ENCODE results near the gene SH3PXD2B. TPM values are rescaled to one million over a fixed set of nuclear protein-coding genes. Genes with fewer than 3 reads are reported as not detected.
"Not testable (repeated sequence)": the region's sequence is repeated elsewhere in the genome, so short reads cannot be mapped to it uniquely, and the experiment has no call there.

Gene SH3PXD2B
- total RNA-seq, 1 experiment from 2014 or later, result 14.9 TPM

DNA sequence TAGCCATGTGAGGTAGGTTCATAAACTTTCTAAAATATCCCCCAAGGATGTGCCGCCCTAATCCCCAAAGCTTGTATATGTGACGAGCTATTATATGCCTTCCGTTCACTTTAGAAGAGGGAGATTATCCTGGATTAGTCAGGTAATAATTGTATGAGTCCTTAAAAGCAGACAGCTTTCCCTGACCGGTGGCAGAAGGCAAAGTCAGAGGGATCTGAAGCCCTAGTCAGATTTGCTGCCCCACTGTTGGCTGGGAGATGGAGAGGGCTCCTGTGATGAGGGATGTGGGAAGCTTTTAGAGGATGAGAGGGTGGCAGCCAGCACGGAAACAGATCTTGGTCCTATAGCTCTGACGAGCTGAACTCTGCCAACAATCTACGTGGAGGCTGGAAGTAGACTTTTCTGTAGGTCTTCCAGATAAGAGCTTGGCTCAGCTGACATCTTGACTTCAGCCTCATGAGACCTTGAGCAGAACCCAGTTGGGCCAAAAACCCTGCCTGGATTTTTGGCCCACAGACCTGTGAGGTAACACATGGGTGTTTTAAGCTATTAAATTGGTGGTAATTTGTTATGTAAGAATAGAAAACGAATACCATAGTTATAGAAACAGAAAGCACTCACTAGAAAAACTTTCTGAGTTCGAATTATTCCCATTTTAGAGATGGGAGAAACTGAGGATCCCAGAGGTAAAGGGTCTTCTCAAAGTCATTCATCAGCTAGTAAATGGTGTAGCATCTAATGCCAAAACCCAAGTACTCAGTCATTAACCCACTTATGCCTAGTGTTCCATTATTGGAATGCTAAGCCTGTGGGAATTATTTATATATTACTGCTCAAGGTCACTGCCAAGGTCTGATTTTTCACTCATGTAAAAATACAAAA is 48.9 kb downstream of the SH3PXD2B start:
- DNase-seq (ENCODE audit: extremely low read depth, low read depth), result no peak

DNA sequence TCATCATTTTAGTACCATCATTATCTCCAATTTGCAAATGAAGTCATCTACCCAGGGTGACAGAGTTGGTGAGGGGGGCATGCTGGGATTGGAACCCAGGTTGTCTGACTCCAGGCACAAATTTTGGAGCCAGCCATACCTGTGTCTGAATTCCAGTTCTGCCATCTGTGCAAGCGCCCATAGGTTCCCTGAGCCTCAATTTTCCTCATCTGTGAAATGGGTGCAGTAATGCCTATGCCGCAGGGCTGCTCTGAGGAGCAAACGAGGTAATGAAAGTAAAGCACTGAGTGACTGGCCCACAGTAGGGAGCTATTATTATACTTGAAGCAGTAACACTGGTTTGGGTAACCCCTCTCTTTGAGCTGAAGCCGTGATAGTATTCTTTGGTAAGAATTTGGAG is 49.6 kb downstream of the SH3PXD2B start:
- no peak for DNase-seq (ENCODE audit: extremely low read depth, low read depth)

DNA sequence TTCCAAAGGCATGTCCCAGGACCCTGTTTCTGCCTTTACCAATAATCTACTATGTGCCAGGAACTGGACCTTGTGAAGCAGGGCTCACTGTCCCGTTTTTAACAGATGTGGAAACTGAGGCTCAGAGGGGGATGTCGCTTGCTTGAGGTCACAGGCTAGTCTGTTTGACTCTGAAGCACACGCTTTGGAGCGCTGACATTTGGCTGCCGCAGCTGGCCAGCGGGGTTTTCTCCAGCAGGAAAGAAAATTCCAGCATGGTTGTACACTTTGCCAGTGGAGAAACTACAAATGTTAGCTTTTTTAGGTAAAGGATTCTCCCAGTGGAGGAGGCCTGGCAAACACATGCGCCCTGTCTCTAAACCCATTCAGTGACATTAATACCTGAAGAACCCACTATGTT is 50.5 kb downstream of the SH3PXD2B start:
- DNase-seq (ENCODE audit: extremely low read depth, low read depth), result no peak

DNA sequence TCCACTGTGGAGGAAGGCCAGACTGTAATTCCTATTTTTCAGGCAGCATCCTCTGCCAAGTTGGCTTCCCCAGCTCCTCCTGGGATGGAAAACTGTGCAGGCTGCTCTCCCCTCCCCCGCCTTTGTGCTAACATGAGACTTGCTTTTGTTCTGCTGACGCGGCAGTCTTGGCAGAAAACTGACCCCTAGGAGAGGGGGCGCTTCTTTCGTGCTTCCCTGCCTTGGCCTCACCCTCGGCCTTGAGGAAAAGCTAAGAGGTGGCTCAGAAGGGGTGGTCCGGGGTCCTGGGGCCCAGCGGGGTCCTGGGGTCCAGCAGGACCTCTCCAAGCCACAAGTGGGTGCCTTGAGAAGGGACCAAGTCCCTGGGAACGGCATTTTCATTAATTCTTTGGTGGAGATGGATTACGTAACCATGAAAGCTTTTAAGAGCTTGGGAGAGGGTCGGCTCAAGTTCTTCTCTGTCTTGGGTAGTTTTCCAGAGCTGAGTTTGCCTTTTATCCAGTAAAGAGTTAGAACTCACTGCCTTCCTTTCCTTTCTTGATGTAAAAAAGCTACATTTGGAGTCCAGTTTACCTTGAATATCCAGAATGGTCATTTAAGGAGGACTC is 51.0 kb downstream of the SH3PXD2B start:
- no peak for DNase-seq (ENCODE audit: extremely low read depth, low read depth)

DNA sequence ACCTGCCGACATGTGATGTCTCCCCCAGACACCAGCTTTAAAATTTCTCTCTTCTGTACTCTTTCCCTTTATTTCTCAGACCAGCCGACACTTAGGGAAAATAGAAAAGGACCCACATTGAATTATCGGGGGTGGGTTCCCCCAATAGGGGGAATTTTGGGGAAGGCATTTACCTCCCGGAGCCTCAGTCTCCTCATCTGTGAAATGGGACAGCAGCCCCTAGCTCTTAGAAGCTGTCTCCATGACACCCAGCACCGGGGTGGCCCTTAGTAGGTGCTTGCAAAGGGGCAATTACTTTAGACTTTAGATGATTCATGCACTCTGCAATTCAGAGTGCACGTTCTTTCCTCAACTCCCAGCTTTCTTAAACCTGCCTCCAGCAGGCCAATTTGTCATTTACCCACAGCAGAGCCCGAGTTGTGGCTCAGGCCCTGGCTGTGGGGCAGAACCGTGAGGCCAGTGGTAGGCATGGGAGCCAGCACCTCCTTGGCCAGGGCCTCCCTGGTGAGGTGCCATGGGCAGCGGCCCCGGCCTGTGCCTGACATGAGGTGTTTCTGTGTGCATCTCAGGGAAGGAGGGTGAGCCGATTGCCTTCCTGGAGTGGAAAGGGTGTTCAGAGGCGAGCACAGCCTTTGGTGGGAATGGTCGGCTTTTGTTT is 51.7 kb downstream of the SH3PXD2B start:
- no peak for DNase-seq (ENCODE audit: extremely low read depth, low read depth)

DNA sequence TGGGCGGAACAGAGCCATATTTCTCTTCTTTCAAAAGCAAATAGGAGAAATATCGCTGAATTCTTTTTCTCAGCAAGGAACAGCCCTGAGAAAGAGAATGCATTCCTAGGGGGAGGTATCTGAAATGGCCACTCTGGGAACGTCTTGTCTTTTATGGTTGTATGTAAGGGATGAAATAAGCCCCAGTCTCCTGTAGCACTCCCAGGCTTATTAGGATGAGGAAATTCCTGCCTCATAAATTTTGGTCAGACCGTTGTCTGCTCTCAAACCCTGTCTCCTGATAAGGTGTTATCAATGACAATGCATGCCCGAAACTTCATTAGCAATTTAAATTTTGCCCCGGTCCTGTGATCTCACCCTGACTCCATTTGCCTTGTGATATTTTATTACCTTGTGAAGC is 52.3 kb downstream of the SH3PXD2B start:
- DNase-seq (ENCODE audit: extremely low read depth, low read depth), result not testable (repeated sequence)

DNA sequence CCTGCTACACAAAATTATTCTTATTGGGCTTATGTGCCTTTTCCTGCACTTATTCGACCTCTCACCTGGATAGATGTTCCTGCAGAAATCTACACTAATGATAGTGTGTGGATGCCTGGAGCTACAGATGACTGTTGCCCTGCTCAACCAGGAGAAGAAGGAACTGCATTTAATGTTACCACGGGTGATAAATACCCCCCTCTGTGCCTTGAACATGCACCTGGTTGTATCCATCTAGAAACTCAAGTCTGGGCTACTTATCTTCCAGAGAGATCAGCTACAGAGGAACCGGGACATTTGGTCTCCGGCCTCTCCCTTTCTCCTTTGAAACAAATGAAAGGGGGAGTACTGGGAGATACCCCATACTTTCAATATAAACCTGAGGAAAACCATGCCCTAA is 54.5 kb downstream of the SH3PXD2B start:
- no peak for DNase-seq (ENCODE audit: extremely low read depth, low read depth)

DNA sequence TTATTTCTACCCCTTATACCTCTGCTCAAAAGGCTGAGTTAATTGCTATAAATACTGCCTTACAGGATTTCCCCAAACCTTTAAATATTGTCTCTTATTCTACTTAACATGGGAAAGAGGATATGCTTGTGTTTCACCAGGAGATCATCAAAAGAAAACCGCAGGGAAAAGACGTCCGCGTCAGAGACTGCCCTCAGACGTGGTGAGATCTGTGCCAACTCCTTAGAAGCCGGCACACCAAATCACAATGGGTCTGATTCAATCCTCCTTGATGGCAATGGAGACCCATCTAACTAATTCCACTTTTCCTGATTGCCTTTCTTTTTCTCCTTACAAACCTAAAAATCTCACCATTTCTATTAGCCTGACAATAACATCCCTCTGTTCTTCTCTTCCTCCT is 55.0 kb downstream of the SH3PXD2B start:
- no peak for DNase-seq (ENCODE audit: extremely low read depth, low read depth)

DNA sequence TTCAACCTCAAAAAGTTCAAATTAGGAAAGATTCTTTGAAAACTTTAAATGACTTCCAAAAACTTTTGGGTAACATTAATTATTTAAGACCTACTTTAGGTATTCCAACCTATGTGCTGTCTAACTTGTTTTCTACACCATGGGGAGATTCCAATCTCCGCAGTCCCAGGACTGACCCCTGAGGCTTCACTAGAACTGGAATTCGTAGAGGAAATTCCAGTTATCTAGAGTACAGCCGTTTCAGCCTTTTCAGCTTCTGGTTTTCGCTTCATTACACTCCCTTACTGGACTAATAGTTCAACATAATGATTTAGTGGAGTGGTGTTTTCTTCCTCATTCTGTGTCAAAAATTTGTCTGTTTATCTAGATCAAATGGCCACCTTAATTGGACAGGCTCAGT is 55.7 kb downstream of the SH3PXD2B start:
- not testable (repeated sequence) for DNase-seq (ENCODE audit: extremely low read depth, low read depth)

DNA sequence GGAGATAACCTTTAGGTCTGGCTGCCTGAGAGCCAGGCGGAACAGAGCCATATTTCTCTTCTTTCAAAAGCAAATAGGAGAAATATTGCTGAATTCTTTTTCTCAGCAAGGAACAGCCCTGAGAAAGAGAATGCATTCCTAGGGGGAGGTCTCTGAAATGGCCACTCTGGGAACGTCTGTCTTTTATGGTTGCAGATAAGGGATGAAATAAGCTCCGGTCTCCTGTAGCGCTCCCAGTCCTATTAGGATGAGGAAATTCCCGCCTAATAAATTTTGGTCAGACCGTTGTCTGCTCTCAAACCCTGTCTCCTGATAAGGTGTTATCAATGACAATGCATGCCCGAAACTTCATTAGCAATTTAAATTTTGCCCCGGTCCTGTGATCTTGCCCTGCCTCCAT is 57.3 kb downstream of the SH3PXD2B start:
- not testable (repeated sequence) for DNase-seq (ENCODE audit: extremely low read depth, low read depth)

DNA sequence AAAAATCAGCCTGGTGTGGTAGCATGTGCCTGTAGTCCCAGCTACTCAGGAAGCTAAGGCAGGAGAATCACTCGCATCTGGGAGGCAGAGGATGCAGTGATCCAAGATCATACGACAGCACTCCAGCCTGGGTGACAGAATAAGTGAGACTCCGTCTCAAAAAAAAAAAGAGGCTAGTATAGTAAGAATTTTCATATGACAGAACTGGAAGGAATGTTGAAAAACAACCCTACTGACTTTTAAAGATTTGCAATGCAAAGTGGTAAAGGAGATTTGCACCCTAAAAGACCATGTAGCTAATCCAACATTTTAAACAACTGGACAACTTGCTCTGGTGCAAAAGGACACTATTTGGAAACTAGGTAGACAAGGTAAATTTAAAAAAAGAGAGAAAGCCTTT is 58.1 kb downstream of the SH3PXD2B start:
- no peak for DNase-seq (ENCODE audit: extremely low read depth, low read depth)

DNA sequence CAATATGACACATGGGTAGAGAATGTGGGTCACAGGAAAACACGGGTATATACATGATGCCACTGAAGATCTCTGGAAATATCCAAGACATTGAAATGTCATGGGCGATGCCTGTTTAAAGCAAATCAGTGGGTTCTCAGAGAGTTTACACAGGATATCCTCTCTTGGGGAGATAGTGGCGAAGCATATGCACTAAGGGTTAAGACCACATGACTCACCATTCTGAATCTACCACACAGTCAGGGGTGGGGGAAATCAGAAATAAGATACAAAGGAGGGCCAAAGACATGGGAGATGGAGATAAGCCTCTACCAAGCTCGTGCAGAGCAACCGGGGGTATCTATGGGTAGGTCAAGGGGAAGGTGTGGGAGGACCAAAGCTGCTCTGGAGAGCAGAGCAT is 58.8 kb downstream of the SH3PXD2B start:
- no peak for DNase-seq (ENCODE audit: extremely low read depth, low read depth)

DNA sequence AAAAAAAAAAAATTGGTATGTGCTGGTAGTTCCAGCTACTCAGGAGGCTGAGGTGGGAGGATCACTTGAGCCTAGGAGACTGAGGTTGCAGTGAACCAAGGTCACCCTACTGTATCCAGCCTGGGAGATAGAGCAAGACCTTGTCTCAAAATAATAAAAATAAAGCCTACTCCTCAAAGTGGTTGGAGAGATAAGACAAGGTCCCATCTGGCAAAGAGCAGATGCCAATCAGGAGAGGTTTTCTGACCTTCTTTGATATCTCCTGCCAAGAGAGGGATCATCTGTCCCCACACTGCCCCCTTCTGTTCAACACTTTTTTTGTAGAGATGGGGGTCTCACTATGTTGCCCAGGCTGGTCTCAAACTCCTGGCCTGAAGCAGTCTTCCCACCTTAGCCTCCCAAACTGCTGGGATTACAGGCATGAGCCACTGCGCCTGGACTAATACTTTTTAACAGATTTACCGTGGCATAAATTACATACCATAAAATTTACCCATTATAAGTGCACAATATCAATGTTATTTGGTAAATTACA is 64.7 kb downstream of the SH3PXD2B start:
- DNase-seq (ENCODE audit: extremely low read depth, low read depth), result no peak

DNA sequence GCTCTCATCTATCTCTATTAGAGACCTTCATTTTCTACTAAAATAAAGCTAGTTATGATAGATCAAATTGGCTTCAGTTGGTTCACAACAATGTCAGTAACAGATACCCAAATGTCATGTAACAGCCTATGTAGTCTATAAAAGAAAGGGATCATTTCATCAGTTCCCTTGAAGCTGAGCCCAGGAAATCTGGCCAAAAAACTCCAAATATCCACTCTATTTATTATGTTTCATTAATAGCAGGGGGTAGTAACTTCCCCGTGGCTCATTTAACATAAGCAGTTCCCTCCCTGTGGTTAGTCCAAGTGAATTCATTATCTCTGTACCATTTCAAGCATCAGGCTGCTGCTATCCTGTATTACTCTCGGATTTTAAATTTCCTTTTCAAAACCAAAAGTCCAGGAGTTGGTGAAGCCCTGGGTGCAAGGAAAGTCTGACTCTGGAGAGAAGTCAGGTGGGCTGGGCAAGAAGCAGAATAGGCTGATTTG is 66.0 kb downstream of the SH3PXD2B start:
- DNase-seq (ENCODE audit: extremely low read depth, low read depth), result no peak

DNA sequence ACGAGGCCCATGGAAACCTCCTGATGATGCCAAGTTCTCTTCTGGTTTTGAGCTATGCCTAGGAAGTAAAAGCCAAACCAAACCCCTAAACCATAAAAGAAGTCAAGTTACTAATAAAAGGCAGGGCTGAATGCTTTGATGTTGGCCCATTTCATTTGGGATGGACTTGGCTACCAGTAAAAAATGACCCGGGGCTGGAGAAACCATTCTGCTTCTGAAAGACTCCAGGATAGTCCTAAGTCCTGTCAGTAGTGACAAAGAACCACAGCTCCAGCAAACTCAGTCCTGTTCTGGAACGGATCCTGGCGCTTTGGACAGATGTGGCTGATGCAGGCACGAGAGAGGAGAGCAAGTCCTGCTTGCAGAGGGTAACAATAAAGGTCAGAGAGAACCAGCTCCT is 68.6 kb downstream of the SH3PXD2B start:
- DNase-seq (ENCODE audit: extremely low read depth, low read depth), result no peak

DNA sequence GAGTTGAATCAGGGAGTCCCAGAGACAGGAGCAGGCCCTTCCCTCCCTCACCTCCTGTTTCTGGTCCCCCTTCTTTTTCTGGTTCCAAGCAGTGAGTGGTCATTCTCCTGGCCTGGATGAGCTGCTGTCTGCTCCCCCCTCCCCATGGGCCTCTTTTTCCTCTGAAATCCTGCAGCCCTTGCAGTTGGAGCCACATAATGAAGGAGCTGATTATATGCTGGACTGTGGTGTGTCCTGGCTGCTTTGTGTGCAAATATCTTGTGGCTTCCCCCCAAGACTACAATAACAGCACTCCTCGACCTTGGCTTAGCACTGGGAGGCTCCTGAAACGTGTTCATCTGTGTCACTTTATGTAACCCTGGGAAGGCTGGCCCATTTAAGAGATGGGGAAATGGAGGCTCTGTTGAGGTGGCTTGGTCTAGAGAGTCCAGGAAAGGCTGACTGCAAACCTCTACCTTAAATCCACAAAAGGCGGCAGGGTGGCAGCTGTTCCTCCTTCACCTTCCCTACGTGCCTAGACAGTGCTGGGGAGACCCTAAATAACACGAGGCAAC is 69.2 kb downstream of the SH3PXD2B start:
- no peak for DNase-seq (ENCODE audit: extremely low read depth, low read depth)

DNA sequence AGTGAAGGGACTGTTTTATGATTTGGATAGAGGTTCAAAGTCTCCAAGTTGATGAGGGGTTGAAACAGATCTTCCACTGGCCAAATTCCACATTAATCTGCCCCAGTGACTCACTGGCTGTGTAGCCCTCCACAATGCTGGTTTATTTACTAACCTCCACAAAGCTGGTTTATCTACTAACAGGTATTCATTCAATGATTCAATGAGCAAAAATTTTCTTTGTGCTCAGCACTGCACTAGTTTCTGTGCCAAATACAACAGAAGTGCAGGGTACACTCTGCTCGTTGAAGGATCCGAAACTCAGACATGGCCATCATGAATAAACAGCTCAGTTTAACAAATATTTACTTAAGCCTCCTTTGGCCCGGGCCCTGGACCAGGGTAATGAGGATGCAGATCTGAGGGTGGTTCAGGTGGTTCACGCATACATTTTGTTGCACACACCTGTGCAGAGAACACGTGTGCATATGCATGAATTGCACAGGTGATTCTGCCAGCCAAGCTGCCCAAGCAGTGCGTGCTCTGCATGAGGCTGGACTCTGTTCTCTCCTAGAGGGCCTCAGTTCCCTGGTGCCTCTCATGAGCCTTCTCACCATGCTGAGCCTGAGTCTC is 71.0 kb downstream of the SH3PXD2B start:
- no peak for DNase-seq (ENCODE audit: extremely low read depth, low read depth)

DNA sequence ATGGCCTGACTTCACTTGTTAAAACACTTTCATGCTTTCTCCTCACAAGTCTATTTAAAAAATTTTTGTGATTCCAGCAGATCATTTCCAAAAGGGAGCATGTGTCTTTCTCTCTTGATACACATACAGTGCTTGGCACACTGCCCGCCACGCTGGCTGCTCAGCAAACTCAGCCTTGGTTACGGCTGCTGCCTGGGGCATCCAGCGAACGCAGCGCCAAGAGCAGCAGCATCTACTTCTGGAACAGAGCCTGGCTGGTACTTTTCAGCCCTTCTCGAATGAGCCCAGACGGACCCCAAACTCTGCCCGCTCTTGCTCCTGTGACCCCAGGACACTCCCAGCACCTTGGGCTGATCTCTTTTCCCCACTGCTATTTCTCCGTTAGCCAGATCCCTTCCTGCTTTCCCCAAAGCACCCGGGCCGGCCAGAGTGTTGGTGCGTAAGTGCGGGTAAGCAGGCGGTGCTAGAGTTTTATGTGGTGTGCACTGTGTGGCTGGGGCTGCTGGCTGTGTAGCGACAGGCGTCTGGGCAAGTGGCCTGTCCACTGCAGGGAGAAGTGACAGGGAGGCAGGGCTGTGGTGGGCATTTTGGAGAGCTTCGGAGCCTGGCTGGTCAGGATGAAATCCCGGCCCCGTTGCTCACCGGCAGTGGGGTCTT is 73.2 kb downstream of the SH3PXD2B start:
- DNase-seq (ENCODE audit: extremely low read depth, low read depth), result no peak

DNA sequence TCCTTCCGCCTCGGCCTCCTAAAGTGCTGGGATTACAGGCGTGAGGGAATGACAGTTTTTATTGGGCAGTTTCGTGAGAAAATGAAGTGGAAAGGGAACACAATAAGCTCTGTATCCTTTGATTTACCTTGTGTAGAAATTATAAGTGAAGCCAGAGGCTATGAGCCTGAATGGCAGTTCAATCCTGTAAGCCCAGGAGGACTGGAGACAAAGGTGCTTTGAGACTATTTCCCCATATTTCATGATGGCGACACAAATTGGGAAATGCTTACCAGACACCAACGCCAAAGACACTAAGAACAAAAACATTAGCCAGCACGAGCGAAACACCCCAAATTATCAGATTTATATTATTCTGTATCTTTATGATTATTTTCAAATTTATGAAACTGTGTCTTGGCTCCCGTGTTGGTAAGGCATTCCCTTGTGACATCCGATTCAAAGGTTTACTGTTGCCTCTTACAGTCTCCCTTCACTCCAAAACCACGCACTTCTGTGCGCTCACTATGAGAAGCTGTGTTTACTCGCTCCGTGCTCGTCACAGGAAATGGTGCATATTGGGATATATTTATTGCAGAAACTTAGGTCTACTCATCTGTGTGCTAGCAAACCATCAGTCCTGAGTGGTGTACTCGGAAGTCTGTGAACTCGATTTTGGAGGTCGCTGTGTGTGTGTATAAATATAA is 73.9 kb downstream of the SH3PXD2B start:
- DNase-seq (ENCODE audit: extremely low read depth, low read depth), result no peak
